ENCODE results near the gene SLC16A3. TPM values are rescaled to one million over a fixed set of nuclear protein-coding genes. Genes with fewer than 3 reads are reported as not detected.

The SLC16A3 gene
- total RNA-seq, 2 donors from 2014 or later = 167 to 309 TPM

GRCh38 chr17:82241926-82242697, 13.3 kb downstream of the SLC16A3 start:
- Mint-ChIP-seq H3K4me3 (peak overlapping the region; percentile 65), H3K27ac (peak overlapping the region; percentile 96), H3K4me1 (peaks cover 35% of the 10 kb centered on the region), H3K36me3 (ENCODE audit: low read depth) (peaks cover 98% of the 10 kb centered on the region), H3K27me3 (no peaks in the 10 kb centered on the region), H3K9me3 (no peaks in the 10 kb centered on the region)
- ATAC-seq (replicated peaks) = peak; percentile 0

DNA sequence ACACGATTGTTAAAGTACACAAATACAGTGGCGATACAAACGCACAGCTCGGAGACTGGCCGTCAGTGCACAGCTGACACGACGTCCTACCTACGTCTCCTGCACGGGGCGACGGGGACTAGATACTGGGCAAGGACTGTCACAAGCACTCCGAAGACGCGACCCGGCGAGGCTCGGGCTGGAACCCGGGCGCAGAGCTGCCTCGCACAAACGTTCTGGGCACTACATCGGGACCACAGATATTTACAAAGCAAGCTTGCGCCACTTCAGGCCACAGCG, 13.8 kb downstream of the SLC16A3 start:
- peak overlapping the region; percentile 96 for H3K27ac Mint-ChIP-seq
- no peaks in the 10 kb centered on the region for H3K27me3 Mint-ChIP-seq
- peaks cover 98% of the 10 kb centered on the region for H3K36me3 Mint-ChIP-seq (ENCODE audit: low read depth)
- H3K4me1 Mint-ChIP-seq = peaks cover 31% of the 10 kb centered on the region
- no peak for ATAC-seq (replicated peaks)
- peak overlapping the region; percentile 65 for H3K4me3 Mint-ChIP-seq
- H3K9me3 Mint-ChIP-seq = no peaks in the 10 kb centered on the region

GRCh38 chr17:82242977-82243647, 14.3 kb downstream of the SLC16A3 start:
- Mint-ChIP-seq H3K4me3 (peak overlapping the region; percentile 65), H3K36me3 (ENCODE audit: low read depth) (peaks cover 98% of the 10 kb centered on the region), H3K9me3 (no peaks in the 10 kb centered on the region), H3K4me1 (peaks cover 35% of the 10 kb centered on the region), H3K27me3 (no peaks in the 10 kb centered on the region), H3K27ac (peak overlapping the region; percentile 96)
- ATAC-seq (replicated peaks) = no peak

GRCh38 chr17:82243648-82244412, 15.0 kb downstream of the SLC16A3 start:
- peaks cover 98% of the 10 kb centered on the region for H3K36me3 Mint-ChIP-seq (ENCODE audit: low read depth)
- H3K27me3 Mint-ChIP-seq = no peaks in the 10 kb centered on the region
- peaks cover 34% of the 10 kb centered on the region for H3K4me1 Mint-ChIP-seq
- no peak for ATAC-seq (replicated peaks)
- H3K27ac Mint-ChIP-seq = peak overlapping the region; percentile 96
- no peaks in the 10 kb centered on the region for H3K9me3 Mint-ChIP-seq
- H3K4me3 Mint-ChIP-seq = peak overlapping the region; percentile 43

GRCh38 chr17:82244413-82245133, 15.7 kb downstream of the SLC16A3 start:
- Mint-ChIP-seq H3K4me3 (peak overlapping the region; percentile 43), H3K9me3 (no peaks in the 10 kb centered on the region), H3K27ac (peak overlapping the region; percentile 96), H3K4me1 (peaks cover 34% of the 10 kb centered on the region), H3K36me3 (ENCODE audit: low read depth) (peaks cover 98% of the 10 kb centered on the region), H3K27me3 (no peaks in the 10 kb centered on the region)
- no peak for ATAC-seq (replicated peaks)

DNA sequence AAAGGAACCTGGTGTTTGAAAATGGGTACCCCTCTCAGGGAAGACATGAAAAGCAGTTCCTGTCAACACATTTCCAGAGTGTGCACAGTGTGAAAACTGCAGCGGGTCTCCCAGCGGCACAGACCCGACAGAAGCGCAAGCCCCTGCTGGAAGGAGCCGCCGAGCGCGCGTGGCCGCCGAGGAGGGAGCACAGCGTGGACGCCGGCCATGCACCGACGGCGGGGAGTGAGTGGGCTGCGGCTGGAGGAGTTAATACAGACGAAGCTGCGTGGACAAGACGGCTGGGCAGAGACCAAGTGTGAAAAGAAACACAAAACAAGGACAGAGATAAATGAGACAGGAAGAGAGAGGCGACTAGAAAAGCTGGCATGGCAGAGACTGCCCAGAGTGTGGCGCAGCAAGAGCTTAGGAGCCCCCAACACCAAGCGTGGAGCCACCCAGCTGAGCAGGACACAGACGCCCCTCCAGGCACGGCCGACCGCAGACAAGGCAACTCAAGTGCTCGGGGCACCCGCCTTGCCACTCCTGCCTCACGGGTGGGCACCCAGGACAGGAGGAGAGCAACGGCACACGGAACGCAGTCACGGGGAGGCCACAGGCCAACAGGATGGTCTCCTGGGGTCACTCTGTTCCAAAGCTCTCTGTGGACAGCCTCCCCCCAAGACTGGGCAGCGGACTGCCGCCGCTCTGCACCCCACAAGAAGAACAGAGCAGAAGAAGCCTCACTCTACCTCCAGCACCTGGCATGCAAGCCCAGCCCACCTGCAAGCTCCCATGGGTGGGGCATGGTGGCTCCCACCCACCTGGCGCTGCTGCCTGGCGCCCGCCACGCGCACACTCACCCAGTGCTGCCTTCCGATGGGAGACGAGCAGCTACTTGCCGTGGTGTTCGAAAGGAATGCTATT, 16.5 kb downstream of the SLC16A3 start:
- ATAC-seq (replicated peaks) = no peak
- Mint-ChIP-seq H3K27me3 (no peaks in the 10 kb centered on the region), H3K4me1 (peaks cover 33% of the 10 kb centered on the region), H3K4me3 (no peak overlapping the region), H3K36me3 (ENCODE audit: low read depth) (peaks cover 96% of the 10 kb centered on the region), H3K9me3 (no peaks in the 10 kb centered on the region), H3K27ac (peak overlapping the region; percentile 96)

- Mint-ChIP-seq H3K9me3 (no peaks in the 10 kb centered on the region), H3K27me3 (no peaks in the 10 kb centered on the region), H3K4me3 (peak overlapping the region; percentile 14), H3K4me1 (peaks cover 28% of the 10 kb centered on the region), H3K36me3 (ENCODE audit: low read depth) (peaks cover 96% of the 10 kb centered on the region), H3K27ac (peak overlapping the region; percentile 96)
- ATAC-seq (replicated peaks) = no peak
Measured at GRCh38 chr17:82246040-82246364, 17.2 kb downstream of the SLC16A3 start.

- Mint-ChIP-seq H3K9me3 (no peaks in the 10 kb centered on the region), H3K4me1 (peaks cover 25% of the 10 kb centered on the region), H3K36me3 (ENCODE audit: low read depth) (peaks cover 97% of the 10 kb centered on the region), H3K27me3 (no peaks in the 10 kb centered on the region), H3K27ac (peak overlapping the region; percentile 96), H3K4me3 (peak overlapping the region; percentile 14)
- ATAC-seq (replicated peaks) = no peak
Measured at GRCh38 chr17:82246365-82247181, 17.7 kb downstream of the SLC16A3 start.

- no peaks in the 10 kb centered on the region for H3K9me3 Mint-ChIP-seq
- H3K27ac Mint-ChIP-seq = peak overlapping the region; percentile 96
- H3K4me3 Mint-ChIP-seq = no peak overlapping the region
- H3K4me1 Mint-ChIP-seq = peaks cover 23% of the 10 kb centered on the region
- ATAC-seq (replicated peaks) = no peak
- H3K27me3 Mint-ChIP-seq = no peaks in the 10 kb centered on the region
- peaks cover 97% of the 10 kb centered on the region for H3K36me3 Mint-ChIP-seq (ENCODE audit: low read depth)
Measured at GRCh38 chr17:82247182-82247823, 18.5 kb downstream of the SLC16A3 start.

DNA sequence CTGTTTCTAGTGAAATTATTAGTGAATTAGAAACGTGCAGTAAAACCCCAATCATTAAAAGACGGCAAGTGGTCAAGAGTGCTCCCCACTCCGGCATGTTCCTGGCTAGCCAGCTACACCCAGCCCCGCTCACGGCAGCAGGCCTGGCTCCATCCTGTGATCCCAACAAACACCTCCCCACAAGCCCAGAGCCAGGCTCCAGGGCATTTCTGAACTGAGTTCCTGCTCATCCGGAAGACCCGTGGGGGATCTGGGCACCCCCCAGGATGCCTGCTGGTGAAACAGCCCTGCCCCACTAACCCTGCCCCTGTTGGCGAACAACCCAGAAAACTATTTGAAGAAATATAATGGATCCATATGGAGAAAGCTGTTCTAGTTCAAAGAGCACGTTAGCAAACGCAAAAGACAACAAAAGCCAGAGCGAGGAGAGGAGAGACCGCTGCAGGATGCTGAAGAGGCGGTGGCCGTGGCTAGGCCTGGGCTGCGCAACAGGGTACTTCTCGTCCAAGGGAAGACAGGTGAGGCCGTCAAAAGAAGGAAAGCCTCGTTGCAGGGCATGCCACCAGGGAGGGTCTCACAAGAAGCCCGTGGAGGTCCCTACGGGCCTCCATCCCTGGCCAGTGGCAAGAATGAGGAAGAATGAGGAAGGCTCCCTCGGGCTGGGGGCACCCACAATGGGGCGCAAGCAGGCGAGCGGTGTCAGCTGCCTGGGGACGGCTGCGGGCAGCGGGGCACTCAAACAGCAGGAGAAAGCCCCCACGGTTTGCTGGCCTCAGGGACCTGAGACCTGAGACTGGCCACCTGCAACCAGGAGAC, 19.2 kb downstream of the SLC16A3 start:
- peaks cover 97% of the 10 kb centered on the region for H3K36me3 Mint-ChIP-seq (ENCODE audit: low read depth)
- no peak overlapping the region for H3K4me3 Mint-ChIP-seq
- H3K27ac Mint-ChIP-seq = peak overlapping the region; percentile 44
- H3K4me1 Mint-ChIP-seq = peaks cover 18% of the 10 kb centered on the region
- no peak for ATAC-seq (replicated peaks)
- no peaks in the 10 kb centered on the region for H3K9me3 Mint-ChIP-seq
- no peaks in the 10 kb centered on the region for H3K27me3 Mint-ChIP-seq

- Mint-ChIP-seq H3K36me3 (ENCODE audit: low read depth) (peaks cover 91% of the 10 kb centered on the region), H3K4me1 (peaks cover 15% of the 10 kb centered on the region), H3K9me3 (no peaks in the 10 kb centered on the region), H3K4me3 (no peak overlapping the region), H3K27me3 (no peaks in the 10 kb centered on the region), H3K27ac (peak overlapping the region; percentile 38)
- no peak for ATAC-seq (replicated peaks)
Measured at GRCh38 chr17:82248815-82249674, 20.2 kb downstream of the SLC16A3 start.

Data from activated T-helper 17 cell treated with anti-CD3 and anti-CD28 coated beads, Interleukin-2, amount 50 U/mL, for 72 hours (primary cell).